ENCODE data around the gene FIGN.

The FIGN gene

DNA sequence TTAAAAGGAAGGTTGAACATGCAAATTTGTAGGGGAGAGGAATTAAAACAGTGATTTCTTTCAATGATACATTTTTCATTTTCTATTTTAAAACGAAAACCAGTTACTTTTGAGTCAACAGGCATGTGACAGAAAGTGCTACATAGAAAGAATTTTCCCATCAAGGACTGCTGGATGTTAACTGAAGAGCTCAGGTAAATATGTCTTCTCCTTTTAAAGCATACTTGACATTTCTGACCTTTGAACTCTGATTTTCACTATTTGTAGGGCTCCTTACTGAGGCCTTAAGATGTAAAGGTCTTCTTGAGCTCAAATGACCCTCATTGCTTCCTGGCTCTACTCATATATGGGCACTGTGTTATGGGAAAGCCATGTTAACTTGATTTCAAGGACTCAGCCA lies 32.4 kb downstream of the FIGN start:
- no peak for DNase-seq

DNA sequence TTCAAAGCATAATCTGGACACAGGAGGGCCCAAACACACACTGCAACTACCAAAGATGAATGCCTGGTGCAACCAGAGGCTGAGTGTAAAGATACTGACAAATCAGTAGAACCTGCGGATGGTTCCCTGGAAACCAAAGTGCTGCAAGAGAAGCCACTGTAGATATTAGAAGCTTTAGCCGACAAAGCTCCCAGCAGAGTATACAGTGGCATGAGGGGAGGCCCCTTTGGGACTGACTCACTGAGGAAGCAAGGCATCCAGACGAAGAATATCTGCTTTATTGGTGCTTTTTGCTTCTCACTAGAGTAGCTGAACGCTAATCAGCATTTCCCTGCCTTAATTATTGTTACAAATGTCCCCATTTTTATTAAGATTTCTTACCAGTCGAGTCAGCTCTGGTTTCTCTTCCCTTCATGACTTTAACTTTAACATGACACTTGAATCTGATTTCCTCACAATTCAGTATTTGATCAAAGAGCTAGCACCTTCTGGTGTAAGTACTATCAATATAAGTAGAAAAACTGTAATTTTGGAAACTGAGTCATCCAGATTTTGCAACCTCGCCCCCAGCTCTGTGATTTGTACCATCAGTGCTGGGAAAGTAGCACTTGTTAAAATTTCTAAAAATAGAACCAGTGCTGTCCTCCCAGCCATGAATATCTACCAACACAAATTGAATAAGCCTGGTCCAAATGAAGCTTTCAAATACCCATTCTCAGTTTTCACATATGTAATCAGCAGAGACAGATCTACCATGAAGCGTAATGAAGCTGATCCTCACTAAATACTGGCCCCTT lies 34.2 kb downstream of the FIGN start:
- no peak for DNase-seq

DNA sequence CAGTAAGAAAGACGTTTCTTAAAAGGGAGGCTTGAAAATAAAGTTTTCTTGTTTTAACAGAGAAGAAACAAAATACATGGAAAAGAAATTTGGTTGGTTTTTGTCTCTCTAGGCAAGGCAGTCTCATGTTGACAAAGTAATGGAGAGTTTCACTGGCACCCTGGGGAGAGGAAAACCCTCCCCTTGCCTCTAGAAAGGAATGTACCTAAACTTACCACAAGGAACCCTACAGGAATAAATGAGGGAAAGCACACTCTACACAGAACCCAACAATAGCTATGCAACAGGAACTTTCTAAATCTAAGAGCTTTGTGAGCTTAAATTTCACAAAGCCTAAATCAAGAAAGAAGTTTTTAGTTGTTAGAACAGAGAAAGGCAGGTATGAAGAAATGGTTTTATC lies 37.0 kb downstream of the FIGN start:
- no peak for DNase-seq

DNA sequence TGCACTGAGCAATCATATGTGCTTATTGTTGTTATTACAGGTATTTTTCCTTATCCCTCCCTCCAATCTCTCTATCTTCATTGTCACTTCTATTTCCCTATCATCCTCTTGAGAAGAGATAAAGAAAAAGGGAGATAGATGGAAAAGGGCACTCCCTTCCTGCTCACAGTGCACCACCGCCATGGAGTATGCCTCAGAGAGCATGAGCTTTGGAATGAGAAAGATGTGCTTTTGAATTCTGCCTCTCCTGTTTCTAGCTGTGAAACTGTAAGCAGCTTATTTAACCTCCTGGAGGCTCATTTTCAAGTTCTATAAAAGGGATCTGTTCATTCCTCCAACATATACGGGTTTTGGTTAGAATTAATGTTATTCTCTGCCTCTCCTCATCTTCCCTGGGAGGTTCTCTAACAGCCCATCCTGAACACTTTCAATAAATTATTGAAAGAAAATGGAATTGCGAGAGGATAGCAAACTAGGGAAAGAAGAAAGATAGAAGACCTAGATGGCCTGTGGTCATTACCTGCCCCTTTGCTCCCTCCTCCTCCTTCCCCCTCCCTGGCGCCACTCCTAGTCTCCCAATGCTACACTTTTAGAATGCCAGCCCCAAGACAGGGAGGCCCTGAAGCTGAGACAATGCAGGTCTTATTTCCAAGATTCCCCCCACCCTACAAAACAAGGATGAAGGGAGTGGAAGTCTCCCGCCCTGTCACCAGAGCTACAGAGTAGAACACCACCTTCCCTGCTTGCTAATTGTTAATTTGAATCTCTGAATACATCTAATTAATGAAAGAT lies 37.8 kb downstream of the FIGN start:
- no peak for DNase-seq

DNA sequence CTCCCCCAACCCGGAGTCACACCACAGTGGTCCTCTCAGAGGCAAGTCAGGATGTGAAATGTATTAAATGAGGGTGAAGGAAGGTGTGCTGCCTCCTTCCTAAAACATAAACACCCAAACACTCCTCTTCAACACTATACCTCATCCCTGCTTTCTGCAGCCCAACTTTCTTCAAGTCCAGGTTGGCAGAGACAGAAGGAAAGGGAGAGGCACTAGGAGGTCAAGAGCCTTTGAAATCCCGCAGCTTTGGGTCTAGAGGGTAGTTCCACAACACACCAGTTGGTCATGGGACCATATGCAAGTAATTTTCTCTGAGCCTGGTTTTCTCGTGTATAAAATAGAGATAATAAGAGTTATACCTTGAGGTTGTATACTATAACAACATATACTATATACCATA lies 38.4 kb downstream of the FIGN start:
- DNase-seq = no peak

DNA sequence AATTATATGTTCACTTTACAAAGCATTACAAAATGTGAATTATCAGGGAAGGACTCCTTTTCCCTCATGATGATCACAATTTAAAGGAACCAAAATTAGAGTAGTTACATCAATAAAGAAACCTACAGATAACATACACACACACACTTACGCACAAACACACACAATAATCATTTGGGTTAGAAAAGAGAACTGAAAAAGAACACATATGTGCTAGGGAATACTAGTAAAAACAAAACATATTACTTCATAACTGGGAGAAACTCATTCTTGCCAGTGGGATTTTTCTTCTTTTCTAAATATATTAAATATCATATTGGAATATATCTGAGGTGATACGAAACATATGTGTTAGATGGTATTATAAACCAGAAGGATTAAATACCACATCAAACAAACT lies 42.3 kb downstream of the FIGN start:
- DNase-seq = no peak

DNA sequence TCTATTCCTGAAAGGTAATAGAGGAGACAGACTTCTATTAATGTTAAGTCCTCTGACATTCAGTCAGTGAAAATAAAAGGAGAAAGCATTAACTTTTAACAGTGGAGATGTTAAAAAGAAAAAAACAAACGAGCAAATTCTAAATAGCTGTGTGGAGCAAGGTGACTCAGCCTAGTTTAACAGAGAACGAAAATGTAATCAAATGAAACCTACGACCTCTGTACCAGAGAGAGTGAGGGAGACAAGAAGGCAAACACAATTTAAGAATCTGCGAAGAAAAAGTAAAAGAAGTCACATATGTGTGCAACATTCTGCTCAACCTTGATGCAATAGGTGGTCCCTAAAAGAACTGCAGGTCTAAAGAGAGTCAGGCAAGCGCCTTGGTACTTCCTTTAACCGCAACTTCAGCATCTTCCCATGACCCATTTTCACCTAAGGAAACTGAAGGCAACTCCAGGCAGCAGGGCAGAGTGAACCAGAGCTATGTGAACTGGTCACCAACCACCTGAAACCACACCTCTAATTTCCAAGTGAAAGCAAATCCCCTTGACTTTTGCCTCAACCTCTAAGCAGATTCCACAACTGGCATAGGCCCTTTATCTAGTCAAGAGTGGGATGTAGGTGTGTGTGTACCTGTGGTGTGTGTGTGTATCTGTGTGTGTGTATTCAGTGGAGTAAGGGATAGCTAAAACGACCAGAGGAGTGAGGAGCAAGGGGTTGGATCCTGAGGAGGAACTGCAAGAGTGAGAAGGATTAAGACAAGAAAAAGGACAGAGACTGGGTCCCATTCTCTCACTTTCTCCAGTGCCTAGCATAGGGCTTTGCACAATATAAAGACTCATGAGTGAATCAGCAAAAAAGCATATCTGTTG lies 43.0 kb downstream of the FIGN start:
- no peak for DNase-seq

DNA sequence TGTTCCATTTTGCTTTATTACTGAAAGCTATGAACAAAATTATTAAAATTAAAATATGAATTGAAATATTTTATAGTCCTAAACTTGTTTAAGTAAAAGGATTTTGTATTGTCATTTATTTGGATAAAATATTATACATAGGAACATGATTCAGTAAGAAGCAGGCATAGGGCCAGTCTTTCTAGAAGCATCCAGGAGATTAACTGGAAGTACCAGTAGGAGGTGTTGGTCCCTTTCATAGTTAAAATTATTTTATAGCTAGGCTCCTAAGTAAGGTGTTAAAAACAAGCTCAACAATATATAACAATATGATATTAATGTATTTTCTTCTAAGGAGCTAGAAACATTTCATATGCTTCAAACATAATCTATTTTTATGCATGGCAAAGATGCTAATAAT lies 43.7 kb downstream of the FIGN start:
- DNase-seq = no peak

DNA sequence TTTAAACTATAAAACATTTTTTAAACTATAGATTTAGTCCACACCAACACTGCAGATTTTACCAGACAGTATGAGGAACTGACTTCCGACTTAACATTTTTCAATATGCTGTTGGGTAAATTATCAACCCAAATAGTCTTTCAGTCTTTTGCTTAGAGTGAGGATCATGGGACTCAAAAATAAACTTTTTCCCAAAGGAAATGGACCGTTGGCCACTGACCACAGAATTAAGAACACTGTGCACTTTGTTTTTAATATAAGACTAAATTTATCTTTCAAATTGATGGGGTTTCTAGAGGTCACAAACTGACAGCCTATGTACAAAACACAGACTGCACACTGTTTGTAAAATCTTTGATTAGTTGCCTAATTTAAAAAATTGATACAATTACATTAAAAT lies 44.9 kb downstream of the FIGN start:
- DNase-seq = no peak

DNA sequence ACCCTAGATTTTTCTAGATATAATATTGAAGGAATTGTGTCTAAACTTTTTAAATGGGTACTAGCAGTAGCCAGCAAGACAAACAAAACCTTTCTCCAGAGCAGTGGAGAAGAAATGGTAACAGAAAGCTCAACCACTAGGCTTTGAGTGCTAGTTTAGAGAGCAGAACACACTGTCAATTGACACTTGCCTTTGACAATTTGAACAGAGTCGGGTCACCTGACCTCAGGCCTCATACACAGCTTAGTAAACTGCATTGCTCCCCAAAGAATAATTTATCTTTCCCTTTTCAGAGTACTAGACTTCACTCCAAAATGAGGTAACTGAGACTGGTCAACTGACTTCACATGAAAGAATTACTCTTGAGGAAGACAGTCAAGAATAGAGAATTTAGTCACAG lies 48.6 kb downstream of the FIGN start:
- no peak for DNase-seq

DNA sequence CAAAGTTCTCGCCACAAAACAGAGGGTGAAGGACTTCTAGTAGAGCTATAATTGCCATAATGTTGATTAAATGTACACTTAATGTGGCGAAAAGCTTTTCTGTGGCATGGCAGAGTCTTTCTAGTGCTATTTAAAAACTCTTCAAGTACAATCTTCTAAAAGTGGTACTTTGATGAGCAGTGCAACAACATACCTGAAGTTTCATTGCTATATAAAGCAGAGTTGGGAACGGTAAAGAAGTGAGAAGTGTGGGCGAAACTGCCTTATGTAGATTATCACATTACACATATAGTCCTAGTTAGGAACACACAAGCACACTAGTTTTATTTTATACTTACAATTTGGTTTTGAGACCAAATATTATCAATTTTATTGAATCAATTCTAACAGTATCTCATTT lies 49.5 kb downstream of the FIGN start:
- no peak for DNase-seq

DNA sequence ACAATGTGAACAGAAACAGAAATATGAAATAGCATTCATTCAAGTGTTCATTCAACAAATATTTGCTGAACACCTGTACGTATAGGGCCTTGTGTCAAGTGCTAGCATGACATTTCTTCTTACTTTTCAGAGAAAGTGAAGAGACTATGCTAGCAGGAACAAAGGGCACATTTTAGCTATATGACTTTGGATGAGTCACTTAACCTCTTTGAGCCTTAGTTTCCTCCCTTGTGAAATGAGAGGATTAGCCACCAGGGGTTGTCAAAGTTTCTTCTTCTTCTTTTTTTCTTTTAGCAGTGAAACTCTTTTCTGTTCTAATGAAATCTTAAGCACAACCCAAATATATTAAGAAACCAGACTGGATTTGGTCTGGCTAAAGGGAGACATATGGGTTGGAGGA lies 53.1 kb downstream of the FIGN start:
- DNase-seq = peak in 1 of 4 experiments; percentile 1

DNA sequence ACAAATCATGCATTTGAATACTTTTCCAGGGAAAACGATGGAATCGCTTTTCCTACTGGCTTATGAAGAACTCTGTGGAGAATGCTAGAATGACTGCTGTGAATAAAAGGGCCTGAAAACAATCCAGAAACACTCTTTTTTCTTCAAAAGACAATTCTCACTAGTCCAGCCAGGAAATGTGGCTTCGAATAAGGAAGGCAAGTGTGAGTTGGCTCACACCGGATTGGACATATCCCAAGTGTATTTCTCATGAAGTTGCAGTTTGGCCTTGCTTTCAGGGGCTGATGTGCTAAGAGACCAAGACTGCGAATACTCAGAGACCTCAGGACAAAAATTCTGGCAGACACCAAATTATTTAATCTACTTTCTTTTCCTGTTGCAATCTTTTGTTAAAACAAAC lies 54.1 kb downstream of the FIGN start:
- DNase-seq = no peak

DNA sequence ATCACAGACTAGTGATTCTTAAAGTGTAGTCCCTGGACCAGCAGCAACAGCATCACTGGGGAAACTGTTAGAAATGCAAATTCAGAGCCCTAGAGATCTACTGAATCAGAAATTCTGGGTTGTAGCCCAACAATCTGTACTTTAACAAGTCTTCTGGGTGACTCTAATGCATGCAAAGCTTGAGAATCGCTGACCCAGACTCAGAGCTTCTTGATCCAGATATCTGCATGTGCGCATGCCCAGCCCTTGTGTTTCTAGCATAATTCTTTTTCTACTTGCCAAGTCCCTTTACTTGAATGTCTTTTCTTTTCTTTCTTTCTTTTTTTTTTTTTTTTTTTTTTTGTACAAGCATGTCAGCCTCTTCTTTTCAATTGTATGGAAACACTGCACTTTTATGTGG lies 60.4 kb downstream of the FIGN start:
- no peak for DNase-seq

DNA sequence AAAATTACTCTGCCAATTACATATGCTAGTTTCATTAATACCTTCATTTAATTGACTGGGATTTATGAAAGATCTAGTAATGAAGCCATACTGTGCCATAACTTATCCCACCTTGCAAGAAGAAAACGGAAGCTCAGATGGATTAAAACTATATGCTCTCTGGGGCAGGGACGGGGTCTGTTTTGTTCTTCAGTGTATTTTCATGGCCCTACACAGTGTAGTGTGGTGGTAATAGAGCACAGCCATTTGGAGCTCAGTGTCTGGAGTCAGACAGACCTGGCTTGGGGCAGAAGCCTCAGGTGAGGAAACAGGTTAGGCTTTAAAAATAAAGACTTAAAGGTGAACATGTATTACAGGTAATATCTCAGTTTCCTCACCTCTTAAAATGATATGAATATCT lies 62.3 kb downstream of the FIGN start:
- no peak for DNase-seq

DNA sequence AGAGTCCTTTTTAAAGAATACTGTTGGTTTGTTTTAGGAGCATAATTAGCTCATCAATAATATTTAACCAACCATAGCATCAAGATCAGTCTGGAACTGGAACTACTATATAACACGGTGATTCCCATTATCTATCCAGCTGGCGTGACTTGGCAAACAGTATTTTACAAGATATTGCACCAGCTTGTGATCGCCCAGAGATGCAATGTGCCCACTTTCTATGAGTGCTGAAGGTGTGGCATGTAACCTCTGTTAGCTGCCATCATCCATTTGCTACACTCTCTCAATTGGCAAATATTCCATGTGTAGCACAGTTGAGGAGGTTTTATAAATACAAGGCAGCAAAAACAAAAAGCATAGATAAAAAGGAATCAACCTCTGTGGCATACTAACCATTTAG lies 64.9 kb downstream of the FIGN start:
- DNase-seq = no peak

DNA sequence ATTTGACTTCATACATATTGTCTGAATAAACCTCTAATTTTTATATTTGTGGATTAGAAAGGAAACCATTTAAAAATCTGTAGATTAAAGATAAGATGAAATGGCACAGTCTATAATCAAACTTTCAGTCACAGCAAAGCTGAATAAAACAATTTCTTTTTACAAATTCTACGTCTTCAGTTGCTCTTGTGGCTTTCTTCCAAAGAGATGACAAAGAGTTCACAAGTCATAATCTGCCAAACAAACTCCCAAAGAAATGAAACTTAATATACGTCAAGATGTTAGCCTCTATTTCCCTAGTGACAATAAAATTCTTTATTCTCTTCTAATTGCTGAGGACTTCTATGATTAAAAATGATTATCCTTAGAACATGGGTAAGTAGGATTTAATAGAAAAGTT lies 66.3 kb downstream of the FIGN start:
- DNase-seq = no peak

DNA sequence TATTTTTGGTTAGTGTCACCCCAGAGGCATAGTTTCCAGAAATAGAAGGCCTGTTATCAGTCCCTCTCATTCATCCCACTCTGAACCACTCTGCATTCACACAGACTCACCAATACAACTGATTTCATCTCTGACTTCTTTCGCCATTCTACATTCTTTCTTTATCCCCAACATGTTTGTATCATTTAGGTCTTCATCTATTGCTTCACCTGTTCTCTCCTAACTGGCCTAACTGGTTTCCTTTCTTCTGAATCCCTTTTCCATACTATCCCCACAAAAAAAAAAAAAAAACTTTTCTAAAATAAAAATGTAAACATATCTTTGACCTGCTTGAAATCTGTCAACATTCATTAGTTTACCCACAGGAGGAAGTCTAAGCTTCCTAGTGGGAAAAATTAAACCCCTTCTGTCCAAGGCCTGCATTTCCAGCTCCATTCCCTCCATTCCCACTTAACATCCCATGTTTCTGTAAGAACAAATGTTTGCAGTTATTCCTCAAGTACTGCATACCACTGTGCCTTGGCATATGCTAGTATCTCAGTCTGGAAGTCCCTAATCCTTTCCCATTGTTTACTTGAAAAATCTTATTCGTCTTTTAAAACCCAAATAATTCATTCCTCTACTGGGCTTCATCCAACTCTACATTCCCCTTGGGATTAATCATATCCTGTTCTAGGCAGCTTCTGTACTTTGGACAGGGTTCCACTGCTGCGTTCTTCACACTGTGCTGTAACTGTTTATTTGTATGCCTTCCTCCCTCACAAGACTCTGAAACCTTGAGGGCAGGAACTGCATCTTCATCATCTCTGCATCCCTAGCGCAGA lies 68.5 kb downstream of the FIGN start:
- DNase-seq = no peak

DNA sequence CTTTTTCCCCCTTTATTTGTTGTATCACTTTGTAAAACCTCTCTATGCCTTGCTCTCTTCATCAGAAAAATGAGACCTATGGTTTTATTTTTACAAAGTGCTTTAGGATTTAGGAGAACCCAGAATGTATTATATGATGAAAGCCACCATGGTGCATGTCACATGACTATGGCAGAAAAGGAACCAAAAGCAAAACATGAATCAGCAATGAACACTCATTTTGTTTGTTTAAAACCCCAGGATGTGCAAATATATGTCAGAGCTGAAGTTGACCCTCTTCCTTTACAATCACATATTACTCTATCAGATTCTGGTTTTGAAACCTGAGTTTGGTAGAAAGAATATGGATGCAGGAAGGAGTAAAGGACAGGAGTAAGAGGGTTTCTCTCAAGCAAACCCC lies 70.0 kb downstream of the FIGN start:
- DNase-seq = peak in 2 of 4 experiments; percentile 1

DNA sequence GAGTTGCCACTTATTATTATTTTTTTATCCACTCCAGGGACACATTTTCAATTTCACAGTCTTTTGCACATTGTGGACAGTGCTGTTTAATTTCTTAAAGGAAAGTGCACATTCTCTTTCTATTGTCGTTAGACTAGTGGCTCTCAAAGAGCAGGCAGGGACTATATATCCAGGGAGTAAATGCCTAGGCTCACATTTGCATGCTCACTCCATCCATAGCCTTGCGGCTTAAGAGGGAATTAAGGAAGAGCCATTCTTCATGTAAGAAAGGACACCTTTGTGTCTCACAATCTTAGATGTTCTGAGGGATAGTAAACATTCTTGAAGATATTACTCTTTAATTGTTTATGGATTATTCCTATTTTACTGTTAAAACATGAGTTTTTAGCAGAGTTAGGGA lies 70.8 kb downstream of the FIGN start:
- no peak for DNase-seq

DNA sequence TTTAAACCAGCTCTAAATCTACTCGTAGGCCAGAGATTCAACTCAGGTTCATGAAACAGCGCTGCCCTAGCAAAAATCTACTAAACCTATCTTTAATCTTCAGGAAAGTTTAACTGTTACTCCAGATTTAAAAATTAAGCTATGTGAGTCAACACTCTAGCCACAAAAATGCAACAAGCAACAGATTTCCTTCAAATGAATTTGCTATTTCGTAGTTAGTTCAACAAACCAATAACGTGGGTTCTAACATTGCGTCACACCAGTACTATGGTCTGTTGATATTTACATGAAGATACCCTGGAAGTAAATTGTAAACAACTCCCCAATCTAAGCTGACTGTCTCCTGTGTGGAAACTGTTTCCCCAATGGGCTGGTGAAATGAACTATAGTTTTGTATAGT lies 71.2 kb downstream of the FIGN start:
- no peak for DNase-seq

DNA sequence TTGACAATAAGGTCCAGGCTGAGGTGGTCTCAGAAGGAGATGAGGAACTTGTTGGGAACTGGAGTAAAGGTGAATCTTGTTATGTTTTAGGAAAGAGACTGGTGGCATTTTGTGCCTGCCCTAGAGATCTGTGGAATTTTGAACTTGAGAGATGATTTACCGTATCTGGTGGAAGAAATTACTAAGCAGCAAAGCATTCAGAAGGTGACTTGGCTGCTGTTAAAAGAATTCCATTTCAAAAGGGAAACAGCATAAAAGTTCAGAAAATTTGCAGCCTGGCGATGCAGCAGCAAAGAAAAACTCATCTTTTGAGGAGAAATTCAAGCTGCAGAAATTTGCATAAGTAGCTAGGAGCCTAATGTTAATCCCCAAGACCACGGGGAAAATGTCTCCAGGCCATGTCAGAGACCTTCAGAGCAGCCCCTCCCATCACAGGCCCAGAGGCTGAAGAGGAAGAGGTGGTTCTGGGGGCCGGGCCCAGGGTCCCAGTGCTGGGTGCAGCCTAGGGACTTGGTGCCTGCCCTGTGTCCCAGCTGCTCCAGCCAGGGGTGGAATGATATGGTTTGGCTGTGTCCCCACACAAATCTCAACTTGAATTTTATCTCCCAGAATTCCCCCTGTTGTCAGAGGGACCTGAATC lies 73.5 kb downstream of the FIGN start:
- DNase-seq = no peak

All from suppressor macrophage (primary cell).